Measurements from ENCODE around the gene STK10.
"Not testable (repeated sequence)": the region's sequence is repeated elsewhere in the genome, so short reads cannot be mapped to it uniquely, and the experiment has no call there.

The STK10 gene

DNA sequence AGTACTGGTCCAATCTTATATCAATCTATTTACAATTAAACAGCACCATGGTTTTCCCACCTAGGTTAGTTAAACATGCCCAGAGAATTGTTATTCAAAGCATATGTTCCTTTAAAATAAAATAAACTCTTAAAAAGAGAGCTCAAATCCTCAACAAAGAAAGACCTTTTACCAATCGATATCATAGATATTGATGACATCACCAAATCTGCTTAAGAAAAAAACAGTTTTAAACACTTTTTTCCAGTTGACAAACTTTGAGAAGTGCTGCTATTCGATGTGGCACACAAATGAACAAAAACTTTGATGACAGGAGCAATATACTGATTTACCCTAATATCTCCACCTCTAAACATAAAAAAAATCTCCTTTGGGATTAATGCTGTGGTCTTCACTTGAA, 21.7 kb upstream of the STK10 start:
- no peak for DNase-seq (ENCODE audit: low read depth)
- TF ChIP-seq, protein P1, sequence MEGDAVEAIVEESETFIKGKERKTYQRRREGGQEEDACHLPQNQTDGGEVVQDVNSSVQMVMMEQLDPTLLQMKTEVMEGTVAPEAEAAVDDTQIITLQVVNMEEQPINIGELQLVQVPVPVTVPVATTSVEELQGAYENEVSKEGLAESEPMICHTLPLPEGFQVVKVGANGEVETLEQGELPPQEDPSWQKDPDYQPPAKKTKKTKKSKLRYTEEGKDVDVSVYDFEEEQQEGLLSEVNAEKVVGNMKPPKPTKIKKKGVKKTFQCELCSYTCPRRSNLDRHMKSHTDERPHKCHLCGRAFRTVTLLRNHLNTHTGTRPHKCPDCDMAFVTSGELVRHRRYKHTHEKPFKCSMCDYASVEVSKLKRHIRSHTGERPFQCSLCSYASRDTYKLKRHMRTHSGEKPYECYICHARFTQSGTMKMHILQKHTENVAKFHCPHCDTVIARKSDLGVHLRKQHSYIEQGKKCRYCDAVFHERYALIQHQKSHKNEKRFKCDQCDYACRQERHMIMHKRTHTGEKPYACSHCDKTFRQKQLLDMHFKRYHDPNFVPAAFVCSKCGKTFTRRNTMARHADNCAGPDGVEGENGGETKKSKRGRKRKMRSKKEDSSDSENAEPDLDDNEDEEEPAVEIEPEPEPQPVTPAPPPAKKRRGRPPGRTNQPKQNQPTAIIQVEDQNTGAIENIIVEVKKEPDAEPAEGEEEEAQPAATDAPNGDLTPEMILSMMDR (IDR thresholded peaks at IDR 0.05; ENCODE audit: insufficient read depth, low read depth, low read length, missing control alignments): no peak

DNA sequence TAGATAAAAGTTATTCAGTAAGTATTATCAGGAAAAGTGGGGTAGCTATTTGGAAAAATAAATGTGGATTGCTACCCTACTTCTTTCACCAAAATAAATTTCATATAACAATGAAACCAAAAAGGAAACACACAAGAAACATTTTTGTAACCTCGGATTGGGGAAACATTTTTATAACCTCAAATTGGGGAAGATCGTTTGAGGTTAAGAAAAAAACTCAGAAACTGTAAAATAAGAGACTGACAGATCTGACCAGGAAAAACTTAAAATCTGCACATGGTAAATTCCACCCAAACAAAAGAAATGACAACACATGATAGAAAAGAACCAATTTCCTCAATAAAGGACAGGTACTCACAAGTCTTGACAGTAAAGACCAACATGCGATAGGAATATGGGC, 19.5 kb upstream of the STK10 start:
- TF ChIP-seq, protein P1 (IDR thresholded peaks at IDR 0.05; ENCODE audit: insufficient read depth, low read depth, low read length, missing control alignments): no peak
- DNase-seq (ENCODE audit: low read depth): no peak
- H3K4me3 ChIP-seq (ENCODE audit: low read depth, low read length): no peak overlapping the region

More for the DNA sequence above, 21.7 kb upstream of the STK10 start:
- no peak overlapping the region for H3K4me3 ChIP-seq (ENCODE audit: low read depth, low read length)

DNA sequence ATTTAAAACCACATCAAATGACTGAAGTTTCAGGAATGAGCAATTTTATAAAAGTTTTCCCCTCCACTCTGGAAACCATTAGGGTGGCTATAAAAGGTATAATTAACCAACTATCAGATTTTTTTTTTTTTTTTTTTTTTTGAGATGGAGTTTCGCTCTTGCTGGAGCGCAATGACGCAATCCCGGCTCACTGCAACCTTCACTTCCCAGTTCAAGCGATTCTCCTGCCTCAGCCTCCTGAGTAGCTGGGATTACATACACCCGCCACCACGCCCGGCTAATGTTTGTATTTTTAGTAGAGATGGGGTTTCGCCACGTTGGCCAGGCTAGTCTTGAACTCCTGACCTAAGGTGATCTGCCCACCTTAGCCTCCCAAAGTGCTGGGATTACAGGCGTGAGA, 18.0 kb upstream of the STK10 start:
- DNase-seq (ENCODE audit: low read depth); H3K4me3 ChIP-seq (ENCODE audit: low read depth, low read length): not testable (repeated sequence)

DNA sequence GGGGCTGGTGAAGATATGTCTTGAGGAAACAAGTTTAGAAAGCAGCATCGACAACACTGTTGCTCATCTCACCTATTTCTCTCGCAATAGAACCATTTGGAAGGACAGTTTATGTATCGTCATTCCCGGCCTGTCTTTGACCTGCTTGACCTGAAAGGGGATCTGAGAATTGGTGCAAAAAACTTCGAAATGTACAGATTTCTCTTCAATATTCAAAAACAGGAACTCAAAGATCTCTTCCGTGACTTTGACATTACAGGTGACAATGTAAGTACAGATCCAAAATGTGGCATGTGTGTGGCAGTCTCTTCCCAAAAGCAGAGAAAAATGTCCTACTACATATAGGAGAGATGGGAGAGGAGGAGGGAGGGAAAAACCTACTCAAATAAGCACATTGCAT, 12.5 kb upstream of the STK10 start:
- no peak overlapping the region for H3K4me3 ChIP-seq (ENCODE audit: low read depth, low read length)
- DNase-seq (ENCODE audit: low read depth): no peak
- TF ChIP-seq, protein P1 (IDR thresholded peaks at IDR 0.05; ENCODE audit: insufficient read depth, low read depth, low read length, missing control alignments): no peak

DNA sequence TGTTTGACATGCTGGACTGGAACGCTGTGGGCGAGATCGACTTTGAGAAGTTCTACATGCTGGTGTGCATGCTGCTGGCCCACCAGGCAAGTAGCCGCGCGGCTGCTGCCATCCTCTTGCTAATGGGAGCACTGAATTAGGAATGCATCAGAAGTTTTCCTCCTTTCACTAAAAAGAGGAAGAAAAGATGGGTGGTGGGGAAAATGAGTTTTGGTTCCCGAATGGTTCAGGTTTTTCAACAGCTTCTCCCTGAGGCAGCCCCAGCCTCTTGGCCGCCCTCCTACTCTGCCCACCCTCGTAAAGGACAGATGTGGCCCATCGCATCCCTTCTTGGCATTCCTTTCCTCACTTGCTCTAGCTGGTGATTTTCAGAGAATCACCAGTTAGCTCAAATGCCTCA, 11.4 kb upstream of the STK10 start:
- TF ChIP-seq, protein P1 (IDR thresholded peaks at IDR 0.05; ENCODE audit: insufficient read depth, low read depth, low read length, missing control alignments): no peak

DNA sequence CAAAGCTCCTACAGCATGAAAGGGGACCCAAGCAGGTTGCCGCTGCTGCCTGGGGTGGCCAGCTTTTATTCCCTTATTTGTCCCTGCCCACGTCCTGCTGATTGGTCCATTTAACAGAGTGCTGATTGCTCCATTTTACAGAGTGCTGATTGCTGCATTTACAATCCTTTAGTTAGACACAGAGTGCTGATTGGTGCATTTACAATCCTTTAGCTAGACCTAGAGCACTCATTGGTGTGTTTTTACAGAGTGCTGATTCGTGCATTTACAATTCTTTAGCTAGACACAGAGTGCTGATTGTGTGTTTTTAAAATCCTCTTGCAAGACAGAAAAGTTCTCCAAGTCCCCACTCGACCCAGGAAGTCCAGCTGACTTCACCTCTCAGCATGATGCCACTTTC, 9.8 kb upstream of the STK10 start:
- not testable (repeated sequence) for DNase-seq (ENCODE audit: low read depth); H3K4me3 ChIP-seq (ENCODE audit: low read depth, low read length)

More for the DNA sequence above, 11.4 kb upstream of the STK10 start:
- no peak for DNase-seq (ENCODE audit: low read depth)
- H3K4me3 ChIP-seq (ENCODE audit: low read depth, low read length): no peak overlapping the region

DNA sequence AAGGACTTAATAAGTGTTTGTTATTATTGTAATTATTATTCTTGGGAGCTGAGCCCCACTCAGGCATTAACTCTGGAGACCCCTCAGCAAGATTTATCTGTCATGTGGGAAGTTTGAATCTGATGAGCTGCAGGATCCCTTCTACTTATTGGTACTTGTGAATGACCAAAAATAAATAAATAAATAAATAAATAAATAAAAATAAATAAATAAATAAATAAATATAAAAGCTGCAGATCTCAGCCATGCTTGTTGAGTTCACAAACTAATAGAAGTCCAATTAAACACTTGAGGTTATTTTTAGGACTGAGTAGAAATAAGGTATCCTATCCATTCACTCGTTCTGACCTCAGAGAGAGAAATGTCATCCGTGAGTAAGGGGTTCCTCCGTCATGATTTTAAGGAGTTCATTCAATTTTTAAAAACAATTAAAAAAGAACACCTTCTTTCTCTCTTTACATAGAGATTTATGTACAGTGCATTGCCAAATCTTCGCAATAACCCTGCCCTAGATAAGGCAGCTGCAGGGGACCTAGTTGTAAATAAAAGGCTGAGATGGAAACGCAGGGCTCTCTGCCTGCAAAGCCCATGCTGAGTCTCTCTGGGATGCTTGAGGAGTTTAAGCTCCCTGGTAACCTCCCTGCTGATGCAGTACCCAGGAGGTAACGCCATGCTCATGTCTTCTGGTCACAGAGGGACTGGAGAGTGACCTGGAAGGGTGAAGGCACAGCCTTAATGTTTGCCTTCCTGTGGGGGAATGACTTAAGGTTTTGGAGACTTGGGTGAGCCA, 7.2 kb upstream of the STK10 start:
- H3K4me3 ChIP-seq (ENCODE audit: low read depth, low read length): no peak overlapping the region
- DNase-seq (ENCODE audit: low read depth): no peak
- TF ChIP-seq, protein P1 (IDR thresholded peaks at IDR 0.05; ENCODE audit: insufficient read depth, low read depth, low read length, missing control alignments): no peak

DNA sequence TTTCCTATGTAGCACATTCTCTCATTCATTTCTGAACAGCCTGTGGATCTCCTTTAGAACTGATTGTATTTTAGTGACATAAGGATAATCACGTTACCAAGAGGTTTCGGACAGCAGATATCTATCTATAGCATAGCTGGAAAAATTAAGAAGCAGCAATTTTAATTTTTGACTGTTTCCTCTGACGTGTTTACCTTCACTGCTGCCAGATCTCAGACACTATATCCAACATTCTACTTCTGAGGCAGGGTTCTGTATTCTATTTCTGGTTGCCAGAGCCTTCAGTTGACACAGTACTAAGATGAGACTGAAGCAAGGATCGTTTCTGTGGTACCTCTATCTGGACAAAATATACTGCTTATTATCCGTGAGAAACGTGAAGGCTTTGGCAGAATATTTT, 5.8 kb upstream of the STK10 start, which contains the start of gene EFCAB9:
EFCAB9 (plus strand) TSS at position 301 of the 400 bp plus-strand sequence; CDS start at position 302, 1 bp downstream.
- TF ChIP-seq, protein P1 (IDR thresholded peaks at IDR 0.05; ENCODE audit: insufficient read depth, low read depth, low read length, missing control alignments): no peak
- no peak for DNase-seq (ENCODE audit: low read depth)
- H3K4me3 ChIP-seq (ENCODE audit: low read depth, low read length): no peak within 1 kb of the TSS

All from GM12865 (cell line).